Activated naive CD4-positive, alpha-beta T cell treated with anti-CD3 and anti-CD28 coated beads, Interleukin-2, amount 50 U/mL, for 24 hours (primary cell): ENCODE measurements around the gene TMEM169.
A peak's percentile ranks its signal among the peaks of the same experiment; 100 is the strongest.
"Not testable (repeated sequence)": the region's sequence is repeated elsewhere in the genome, so short reads cannot be mapped to it uniquely, and the experiment has no call there.

Experiments
- H3K27ac Mint-ChIP-seq: one replicate; pipeline ENCODE4 v1.8.0; 2021; ENCODE audit warnings: mild to moderate bottlenecking, mixed read lengths
- H3K27me3 Mint-ChIP-seq: one replicate; pipeline ENCODE4 v1.8.0; 2021; ENCODE audit warnings: mixed read lengths
- H3K36me3 Mint-ChIP-seq: one replicate; pipeline ENCODE4 v1.8.0; 2021; ENCODE audit warnings: mixed read lengths
- H3K4me1 Mint-ChIP-seq: one replicate; pipeline ENCODE4 v1.8.0; 2021; ENCODE audit warnings: mixed read lengths
- H3K4me3 Mint-ChIP-seq: one replicate; pipeline ENCODE4 v1.8.0; 2021; ENCODE audit warnings: mild to moderate bottlenecking, mixed read lengths
- H3K9me3 Mint-ChIP-seq: one replicate; pipeline ENCODE4 v1.8.0; 2021; ENCODE audit warnings: mixed read lengths

TMEM169 gene

DNA sequence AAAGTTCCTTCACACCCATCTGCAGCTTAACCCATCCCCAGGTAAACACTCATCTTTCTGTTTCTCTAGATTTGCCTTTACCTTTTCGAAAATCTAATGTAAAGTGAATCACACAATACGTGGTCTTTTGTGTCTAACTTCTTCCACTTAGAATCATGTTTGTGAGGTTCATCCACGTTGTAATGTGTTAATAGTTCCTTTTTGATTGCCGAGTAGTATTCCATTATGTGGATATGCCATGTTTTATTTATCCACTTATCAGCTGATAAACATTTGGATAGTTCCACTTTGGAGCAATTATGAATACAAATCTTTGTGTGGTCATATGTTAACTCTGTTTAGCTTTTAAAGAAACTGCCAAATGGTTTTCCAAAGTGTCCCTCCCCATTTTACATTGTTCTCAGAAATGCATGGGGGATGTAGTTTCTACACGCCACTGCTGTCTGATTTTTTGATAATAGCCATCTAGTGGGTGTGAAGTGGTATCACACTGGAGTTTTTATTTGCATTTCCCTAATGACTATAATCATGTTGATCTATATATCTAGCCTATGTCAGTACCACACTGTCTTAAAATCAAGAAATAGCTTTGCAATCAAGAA is 22.4 kb upstream of the TMEM169 start:
- peak overlapping the region; percentile 23 for H3K27ac Mint-ChIP-seq
- H3K9me3 Mint-ChIP-seq, result no peaks in the 10 kb centered on the region
- H3K4me1 Mint-ChIP-seq, result peaks cover 39% of the 10 kb centered on the region
- peaks cover 10% of the 10 kb centered on the region for H3K36me3 Mint-ChIP-seq
- no peaks in the 10 kb centered on the region for H3K27me3 Mint-ChIP-seq
- H3K4me3 Mint-ChIP-seq, result no peak overlapping the region

DNA sequence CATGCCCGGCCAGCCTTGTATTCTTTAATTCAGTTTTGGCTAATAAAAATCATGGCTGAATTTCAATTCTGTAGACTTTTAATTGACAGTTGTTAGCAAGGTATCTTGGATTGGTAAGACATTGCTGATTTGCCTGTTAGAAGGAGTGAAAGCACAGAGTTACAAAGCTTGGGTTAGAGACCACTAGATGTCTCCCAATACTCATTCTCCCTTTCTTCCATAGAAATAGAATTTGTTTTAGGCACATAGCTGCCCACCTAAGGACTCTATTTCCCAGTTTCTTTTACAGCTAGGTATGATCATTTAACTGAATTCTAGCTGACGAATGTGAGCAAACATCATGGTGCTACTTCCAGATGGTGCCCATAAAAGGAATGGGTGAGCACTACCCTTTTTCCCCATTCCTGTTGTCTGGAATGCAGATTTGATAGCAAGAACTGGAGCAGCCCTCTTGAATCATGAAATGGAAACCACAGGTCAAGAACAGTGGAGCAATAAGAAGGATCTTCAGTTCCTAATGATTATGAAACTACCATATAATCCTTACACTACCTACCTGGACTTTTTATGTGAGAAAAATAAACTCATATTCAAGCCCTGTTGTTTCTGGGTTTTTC is 17.6 kb upstream of the TMEM169 start:
- Mint-ChIP-seq H3K9me3 (no peaks in the 10 kb centered on the region), H3K36me3 (peaks cover 1% of the 10 kb centered on the region), H3K4me3 (no peak overlapping the region), H3K4me1 (peaks cover 26% of the 10 kb centered on the region), H3K27ac (no peak overlapping the region), H3K27me3 (no peaks in the 10 kb centered on the region)

DNA sequence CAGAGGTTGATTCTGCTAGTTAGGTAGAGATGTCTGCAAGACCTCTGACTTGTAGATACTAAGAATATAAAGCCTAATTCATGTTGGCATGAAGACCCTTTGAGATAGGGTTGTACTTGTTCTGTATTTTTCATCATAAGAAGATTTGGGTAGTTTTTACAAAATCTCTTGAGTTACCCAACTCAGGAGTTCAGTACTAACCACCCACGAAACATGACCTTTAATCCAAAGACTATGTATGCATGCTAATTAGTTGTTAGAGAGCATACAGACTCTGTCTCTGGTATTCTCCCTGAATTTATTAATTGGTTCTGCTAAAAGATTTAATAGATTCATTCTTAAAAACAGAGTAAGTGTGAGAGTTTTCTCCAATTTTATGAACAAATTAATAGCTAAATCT is 17.1 kb upstream of the TMEM169 start:
- Mint-ChIP-seq H3K27ac (no peak overlapping the region), H3K27me3 (no peaks in the 10 kb centered on the region), H3K4me3 (no peak overlapping the region), H3K9me3 (no peaks in the 10 kb centered on the region), H3K36me3 (peaks cover 1% of the 10 kb centered on the region), H3K4me1 (peaks cover 24% of the 10 kb centered on the region)

DNA sequence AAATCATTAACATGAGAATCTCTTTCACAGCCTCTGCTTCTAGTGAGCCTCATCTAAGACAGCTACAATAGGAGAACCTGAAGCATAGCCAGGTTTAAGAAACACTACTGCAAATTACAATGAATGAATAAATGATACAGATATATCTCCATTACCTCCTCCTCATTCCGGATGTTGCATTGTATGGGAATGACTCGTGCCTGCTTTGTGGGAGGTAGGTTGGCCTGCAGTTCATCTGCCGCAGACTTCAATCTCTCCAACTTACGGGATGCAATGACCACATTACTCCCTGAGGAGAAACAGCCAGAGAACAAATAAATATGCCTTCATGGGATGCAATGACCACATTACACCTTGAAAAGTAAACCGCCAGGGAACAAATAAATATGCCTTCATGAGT is 15.5 kb upstream of the TMEM169 start:
- Mint-ChIP-seq H3K27ac (peak overlapping the region; percentile 30), H3K4me1 (peaks cover 23% of the 10 kb centered on the region), H3K9me3 (no peaks in the 10 kb centered on the region), H3K4me3 (no peak overlapping the region), H3K27me3 (no peaks in the 10 kb centered on the region), H3K36me3 (peaks cover 1% of the 10 kb centered on the region)

DNA sequence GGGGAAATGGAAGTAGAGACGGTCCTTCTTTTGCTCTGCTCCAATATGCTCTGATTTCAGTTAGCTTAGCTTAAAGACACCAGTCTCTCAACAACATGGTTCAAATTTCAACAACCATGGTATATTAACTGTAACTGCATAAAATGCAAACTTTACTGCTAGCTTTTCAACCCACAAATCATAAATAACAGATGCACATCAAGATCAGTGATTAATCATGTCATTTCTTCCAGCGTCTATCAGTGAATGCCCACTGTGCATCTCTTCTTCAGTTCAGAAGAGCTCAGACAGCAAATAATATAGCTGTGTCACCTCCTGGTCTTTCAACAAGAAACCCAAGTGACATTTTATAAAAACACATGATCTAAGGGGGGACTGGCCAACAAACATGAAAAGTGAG is 12.7 kb upstream of the TMEM169 start:
- Mint-ChIP-seq H3K27me3 (no peaks in the 10 kb centered on the region), H3K4me3 (no peak overlapping the region), H3K36me3 (peaks cover 5% of the 10 kb centered on the region), H3K4me1 (peaks cover 28% of the 10 kb centered on the region), H3K27ac (peak overlapping the region; percentile 53), H3K9me3 (no peaks in the 10 kb centered on the region)

DNA sequence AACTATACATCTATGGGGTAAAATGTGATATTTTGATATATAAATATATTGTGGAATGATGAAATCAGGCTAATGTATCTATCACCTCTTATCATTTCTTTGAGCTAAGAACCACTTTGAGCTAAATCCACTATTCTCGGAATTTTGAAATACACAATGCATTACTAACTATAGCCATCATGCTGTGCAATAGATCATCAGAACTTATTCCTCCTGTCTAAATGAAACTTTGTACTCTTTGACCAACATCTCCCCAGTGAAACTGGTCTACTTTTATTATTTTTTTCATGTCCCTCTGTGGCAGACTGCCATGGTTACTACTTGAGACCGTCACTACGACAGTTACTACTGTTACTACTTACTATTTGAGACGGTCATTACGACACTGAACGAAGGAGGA is 11.5 kb upstream of the TMEM169 start:
- Mint-ChIP-seq H3K27me3 (no peaks in the 10 kb centered on the region), H3K4me3 (no peak overlapping the region), H3K36me3 (peaks cover 5% of the 10 kb centered on the region), H3K27ac (no peak overlapping the region), H3K4me1 (peaks cover 40% of the 10 kb centered on the region), H3K9me3 (no peaks in the 10 kb centered on the region)

DNA sequence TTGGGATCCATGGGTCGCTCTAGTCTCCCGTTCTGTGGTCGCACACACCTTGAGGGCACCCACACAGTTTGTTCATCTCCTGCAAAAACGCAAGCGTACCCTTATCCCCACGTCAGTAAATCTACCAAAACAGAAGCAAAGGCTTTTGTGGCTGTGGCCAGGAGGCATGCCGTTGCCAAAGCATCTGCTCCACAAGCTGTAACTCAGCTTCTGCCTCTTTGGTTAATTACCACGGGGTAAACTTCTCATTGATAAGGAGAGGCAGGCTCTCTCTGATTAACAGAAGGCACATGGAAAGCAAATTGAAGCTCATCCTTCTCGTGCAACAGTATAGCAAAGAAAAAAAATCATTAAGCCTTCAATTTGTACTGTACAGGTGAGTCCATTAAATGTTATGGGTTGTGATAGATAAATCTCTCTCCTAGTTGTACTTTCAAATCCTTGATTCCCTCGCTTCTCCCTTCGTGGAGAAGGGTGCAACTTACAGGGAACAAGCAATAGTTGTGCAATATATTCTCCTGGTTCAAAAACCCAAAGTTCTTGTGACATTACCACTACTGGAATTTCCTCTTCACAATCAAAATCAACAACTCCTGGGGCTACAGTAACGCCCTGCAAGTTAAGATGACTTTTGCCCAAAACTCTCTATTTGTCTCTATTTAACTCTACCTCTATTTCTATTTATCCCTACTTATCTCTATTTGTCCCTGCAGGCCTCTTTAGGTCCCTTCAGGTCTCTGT is 10.4 kb upstream of the TMEM169 start:
- no peaks in the 10 kb centered on the region for H3K9me3 Mint-ChIP-seq
- peaks cover 4% of the 10 kb centered on the region for H3K36me3 Mint-ChIP-seq
- H3K27me3 Mint-ChIP-seq, result no peaks in the 10 kb centered on the region
- no peak overlapping the region for H3K4me3 Mint-ChIP-seq
- no peak overlapping the region for H3K27ac Mint-ChIP-seq
- peaks cover 51% of the 10 kb centered on the region for H3K4me1 Mint-ChIP-seq

DNA sequence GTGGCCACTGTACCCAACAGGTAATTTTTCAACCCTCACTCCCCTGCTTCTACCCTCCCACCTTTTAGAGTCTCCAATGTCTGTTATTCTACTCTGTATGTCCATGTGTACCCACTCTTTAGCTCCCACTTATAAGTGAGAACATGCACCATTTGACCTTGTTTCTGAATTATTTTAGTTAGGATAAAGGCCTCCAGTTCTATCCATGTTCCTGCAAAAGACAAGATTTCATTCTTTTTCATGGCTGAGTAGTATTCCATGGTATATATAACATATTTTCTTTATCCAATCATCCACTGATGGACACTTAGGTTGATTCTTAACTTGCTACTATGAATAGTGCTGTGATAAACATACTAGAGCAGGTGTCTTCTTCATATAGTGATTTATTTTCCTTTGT is 9.2 kb upstream of the TMEM169 start:
- Mint-ChIP-seq H3K9me3 (no peaks in the 10 kb centered on the region), H3K36me3 (peaks cover 4% of the 10 kb centered on the region), H3K4me1 (peaks cover 46% of the 10 kb centered on the region), H3K4me3 (no peak overlapping the region), H3K27me3 (no peaks in the 10 kb centered on the region), H3K27ac (no peak overlapping the region)

DNA sequence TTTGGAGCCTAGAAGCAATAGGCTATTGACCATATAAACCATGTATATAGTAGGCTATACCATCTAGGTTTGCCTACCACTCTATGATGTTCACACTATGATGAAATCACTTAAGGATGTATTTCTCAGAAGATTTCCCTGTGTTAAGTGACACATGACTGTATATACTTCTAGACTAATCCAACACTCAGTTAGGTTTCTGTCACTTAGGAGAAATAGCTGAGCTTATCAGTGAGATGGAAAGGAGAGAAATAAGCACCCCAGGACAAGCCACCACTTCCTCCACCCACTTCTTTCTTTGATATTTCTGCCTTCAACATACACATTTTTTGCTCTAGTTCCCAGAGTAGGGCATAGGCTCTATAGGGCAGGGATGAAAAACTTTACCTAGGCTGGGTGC is 7.9 kb upstream of the TMEM169 start:
- H3K36me3 Mint-ChIP-seq, result peaks cover 4% of the 10 kb centered on the region
- peak overlapping the region; percentile 55 for H3K27ac Mint-ChIP-seq
- H3K9me3 Mint-ChIP-seq, result no peaks in the 10 kb centered on the region
- H3K4me3 Mint-ChIP-seq, result no peak overlapping the region
- peaks cover 40% of the 10 kb centered on the region for H3K4me1 Mint-ChIP-seq
- H3K27me3 Mint-ChIP-seq, result no peaks in the 10 kb centered on the region

DNA sequence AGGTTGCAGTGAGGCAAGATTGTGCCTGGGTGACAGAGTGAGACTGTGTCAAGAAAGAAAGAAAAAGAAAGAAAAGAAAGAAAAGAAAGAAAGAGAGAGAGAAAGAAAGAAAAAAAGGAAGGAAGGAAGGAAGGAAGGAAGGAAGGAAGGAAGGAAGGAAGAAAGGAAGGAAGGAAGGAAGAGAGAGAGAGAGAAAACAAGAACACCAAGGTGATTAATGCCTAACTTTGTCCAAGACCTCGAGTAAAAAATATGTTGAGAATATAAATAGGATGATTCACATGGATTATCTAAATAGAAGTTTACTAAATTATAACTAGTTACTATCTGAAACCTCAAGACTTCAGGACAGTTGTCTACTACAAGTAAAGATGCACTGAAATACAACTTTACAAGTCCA is 7.3 kb upstream of the TMEM169 start:
- peaks cover 36% of the 10 kb centered on the region for H3K4me1 Mint-ChIP-seq
- no peak overlapping the region for H3K27ac Mint-ChIP-seq
- no peak overlapping the region for H3K4me3 Mint-ChIP-seq
- no peaks in the 10 kb centered on the region for H3K9me3 Mint-ChIP-seq
- H3K27me3 Mint-ChIP-seq, result no peaks in the 10 kb centered on the region
- peaks cover 4% of the 10 kb centered on the region for H3K36me3 Mint-ChIP-seq

DNA sequence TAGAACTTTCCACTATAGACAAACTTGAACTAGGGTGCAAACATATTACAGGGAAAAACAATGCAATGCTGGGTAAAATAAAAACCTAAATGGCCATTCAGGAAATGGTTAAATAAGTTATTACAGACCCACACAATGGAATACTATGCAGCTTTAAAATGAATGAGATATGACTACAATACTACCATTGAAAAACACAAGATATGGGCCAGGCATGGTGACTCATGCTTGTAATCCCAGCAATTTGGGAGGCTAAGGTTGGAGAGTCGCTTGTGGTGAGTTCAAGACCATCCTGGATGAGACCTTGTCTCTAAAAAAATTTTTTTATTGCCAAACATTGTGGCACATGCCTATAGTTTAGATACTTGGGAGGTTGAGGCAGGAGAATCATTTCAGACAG is 6.9 kb upstream of the TMEM169 start:
- no peak overlapping the region for H3K27ac Mint-ChIP-seq
- no peaks in the 10 kb centered on the region for H3K27me3 Mint-ChIP-seq
- no peaks in the 10 kb centered on the region for H3K9me3 Mint-ChIP-seq
- H3K4me1 Mint-ChIP-seq, result peaks cover 35% of the 10 kb centered on the region
- H3K4me3 Mint-ChIP-seq, result no peak overlapping the region
- H3K36me3 Mint-ChIP-seq, result peaks cover 4% of the 10 kb centered on the region

DNA sequence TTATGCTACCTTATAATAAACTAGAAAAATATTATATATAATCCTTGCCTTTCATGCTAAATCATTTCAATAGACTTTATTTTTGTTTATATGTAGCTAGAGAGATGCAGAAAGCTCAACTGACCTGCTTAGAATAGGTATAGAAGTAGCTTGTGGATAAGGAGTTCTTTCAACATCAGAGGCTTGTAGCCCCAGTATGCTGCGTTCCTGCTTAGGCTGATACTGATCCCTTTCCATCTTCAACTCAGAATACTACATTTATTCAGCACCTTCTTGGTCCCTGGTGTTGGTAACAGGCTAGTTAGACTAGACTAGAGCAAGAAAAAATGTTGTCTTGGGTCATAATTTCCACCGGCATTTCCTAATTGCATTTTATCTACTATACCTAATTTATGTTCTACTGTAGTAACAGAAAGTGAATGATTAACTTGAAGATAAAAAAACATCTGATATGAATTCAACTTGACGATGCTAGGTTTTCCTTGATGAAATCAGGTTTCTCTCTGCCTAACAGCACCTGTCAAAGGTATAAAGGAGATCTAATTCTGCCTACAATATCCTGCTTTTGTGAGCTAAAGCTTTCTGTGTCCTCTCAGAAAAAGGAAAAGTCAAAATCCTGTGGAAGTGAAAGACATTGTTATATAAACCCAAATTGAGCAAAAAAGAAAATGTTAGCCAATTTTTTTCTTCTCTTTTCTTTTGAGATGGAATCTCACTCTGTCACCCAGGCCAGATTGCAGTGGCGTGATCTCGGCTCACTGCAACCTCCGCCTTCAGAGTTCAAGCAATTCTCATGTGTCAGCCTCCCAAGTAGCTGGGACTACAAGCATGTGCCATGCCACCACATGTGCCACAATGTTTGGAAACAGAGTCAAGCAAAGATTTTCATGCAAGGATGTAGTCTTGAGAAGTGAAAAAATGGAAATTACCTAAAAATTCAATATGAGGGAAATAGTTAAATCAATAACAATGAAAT is 5.9 kb upstream of the TMEM169 start:
- H3K9me3 Mint-ChIP-seq, result no peaks in the 10 kb centered on the region
- H3K4me3 Mint-ChIP-seq, result no peak overlapping the region
- peak overlapping the region; percentile 20 for H3K27ac Mint-ChIP-seq
- peaks cover 44% of the 10 kb centered on the region for H3K4me1 Mint-ChIP-seq
- H3K36me3 Mint-ChIP-seq, result peaks cover 4% of the 10 kb centered on the region
- no peaks in the 10 kb centered on the region for H3K27me3 Mint-ChIP-seq

DNA sequence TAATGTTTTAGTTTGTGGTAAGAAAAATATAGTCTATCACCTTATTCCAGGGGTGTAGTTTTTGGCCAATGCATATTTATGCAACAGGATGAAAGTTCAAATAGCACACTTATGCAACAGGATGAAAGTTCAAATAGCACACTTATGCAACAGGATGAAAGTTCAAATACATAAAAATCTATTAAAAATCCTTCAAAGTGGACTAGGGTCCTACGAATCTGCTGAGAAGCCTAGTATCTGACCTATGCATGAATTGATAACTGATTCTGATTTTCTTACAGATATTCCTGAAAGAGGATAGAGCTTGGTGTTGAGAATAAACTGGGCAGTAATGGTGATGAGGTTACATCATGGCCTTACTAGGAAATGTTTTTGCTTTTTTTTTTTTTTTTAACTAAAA is 2.9 kb upstream of the TMEM169 start:
- Mint-ChIP-seq H3K9me3 (no peaks in the 10 kb centered on the region), H3K4me3 (no peak overlapping the region), H3K27ac (no peak overlapping the region), H3K4me1 (peaks cover 71% of the 10 kb centered on the region), H3K36me3 (peaks cover 3% of the 10 kb centered on the region), H3K27me3 (no peaks in the 10 kb centered on the region)

DNA sequence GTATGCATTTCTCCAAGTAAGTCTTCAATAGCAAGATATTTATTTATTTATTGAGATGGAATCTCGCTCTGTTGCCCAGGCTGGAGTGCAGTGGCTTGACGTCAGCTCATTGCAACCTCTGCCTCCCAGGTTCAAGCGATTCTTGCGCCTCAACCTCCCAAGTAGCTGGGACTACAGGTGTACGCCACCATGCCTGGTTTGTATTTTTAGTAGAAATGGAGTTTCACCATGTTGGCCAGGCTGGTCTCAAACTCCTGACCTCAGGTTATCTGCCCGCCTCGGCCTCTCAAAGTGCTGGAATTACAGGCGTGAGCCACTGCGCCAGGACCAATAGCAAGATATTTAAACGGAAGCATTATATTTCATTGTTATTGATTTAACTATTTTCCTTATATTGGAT is 1.7 kb upstream of the TMEM169 start:
- H3K4me1 Mint-ChIP-seq, result peaks cover 71% of the 10 kb centered on the region
- not testable (repeated sequence) for H3K4me3 Mint-ChIP-seq, H3K27me3 Mint-ChIP-seq, H3K27ac Mint-ChIP-seq, H3K36me3 Mint-ChIP-seq, H3K9me3 Mint-ChIP-seq

DNA sequence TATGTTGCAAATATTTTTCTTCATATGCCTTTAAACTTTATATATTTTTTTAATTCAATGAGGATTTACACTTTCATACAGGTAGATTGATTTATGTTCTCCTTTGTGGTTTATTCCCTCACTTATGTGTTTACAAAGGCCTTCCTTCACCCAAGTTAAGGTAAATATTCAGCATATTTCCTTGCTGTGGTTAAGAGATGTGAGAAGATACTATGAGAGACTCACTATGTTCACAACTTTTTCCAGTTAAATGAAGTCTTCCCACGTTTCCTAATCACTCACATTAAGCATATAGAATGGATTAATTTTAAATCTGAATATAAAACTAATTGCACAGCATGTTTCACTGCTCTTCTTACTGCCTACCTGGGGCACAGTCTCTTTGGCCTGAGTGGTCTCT is 707 bp upstream of the TMEM169 start:
- Mint-ChIP-seq H3K27ac (peak overlapping the region; percentile 91), H3K4me1 (peaks cover 69% of the 10 kb centered on the region), H3K4me3 (peak overlapping the region; percentile 98), H3K27me3 (no peaks in the 10 kb centered on the region), H3K36me3 (no peaks in the 10 kb centered on the region), H3K9me3 (no peaks in the 10 kb centered on the region)
